ENCODE measurements around the gene USF2.

The USF2 gene

GRCh38 chr19:35264268-35265125, 4.3 kb upstream of the USF2 start:
- no peak for TF ChIP-seq CTCF (IDR thresholded peaks at IDR 0.05; ENCODE audit: low read depth, low read length)
- no peak for DNase-seq (ENCODE audit: extremely low read depth, low read depth)

DNA sequence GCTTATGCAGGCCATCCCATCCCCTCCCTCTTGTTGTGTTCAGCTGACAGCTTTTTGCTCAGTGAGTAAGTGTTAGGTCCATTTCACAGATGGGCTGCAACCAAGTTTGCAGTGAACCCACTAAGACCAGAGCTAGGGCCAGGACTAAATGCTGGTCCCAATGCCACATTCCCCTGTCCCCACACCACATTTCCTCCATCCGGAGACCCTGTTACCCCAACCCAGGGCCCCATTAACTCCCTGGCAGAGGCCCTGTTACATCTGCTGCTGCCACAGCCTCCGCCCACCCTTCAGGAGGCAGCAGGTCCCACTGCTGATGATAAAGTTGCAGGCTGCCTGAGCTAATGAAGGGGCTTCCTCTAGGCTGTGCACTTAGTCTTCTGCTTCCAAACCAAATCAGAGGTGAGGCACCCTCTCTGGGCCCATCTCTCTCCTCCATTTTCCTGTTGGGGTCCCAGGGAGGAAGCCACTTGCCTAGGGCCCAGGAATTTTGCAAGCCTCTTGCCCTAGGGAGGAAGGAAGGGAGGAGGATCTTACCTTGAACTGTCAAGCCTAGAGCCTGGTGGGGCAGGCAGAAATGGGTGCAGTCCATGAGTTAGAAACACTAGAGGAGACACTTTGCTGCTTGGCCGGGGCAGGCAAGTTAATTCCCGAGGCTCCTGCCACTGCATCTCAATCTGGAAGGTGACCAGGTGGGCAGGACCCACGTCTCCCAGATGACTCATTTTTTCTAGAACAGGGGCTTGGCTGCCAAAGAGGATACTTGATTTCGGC, 3.4 kb upstream of the USF2 start:
- no peak for DNase-seq (ENCODE audit: extremely low read depth, low read depth)

DNA sequence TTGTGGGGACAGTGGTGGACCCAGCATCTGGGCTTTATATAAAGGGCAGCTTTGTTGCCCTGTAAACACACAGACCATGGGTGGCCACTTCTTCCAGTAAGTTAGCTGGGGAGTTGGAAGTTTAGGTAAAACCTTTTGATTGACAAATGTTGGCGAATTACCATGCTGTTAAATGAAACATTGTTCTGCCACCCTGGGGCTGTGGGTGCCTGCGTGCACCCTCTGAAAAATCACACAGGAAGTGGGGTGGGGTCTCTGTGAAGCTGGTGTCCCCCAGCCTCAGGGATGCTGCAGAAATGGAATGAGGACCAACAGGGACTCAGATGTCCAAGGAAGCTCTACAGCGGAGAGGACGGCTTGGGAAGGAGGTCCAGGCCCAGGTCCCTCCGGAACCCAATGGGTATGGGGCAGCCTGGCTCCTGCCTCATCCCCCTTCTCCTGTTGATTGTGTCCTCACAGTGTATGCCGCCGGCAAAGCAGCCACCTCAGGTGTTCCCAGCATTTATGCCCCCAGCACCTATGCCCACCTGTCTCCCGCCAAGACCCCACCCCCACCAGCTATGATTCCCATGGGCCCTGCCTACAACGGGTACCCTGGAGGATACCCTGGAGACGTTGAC, 2.8 kb upstream of the USF2 start:
- no peak for DNase-seq (ENCODE audit: extremely low read depth, low read depth)
- no peak for TF ChIP-seq CTCF (IDR thresholded peaks at IDR 0.05; ENCODE audit: low read depth, low read length)

More for the DNA sequence above, 3.4 kb upstream of the USF2 start:
- no peak for TF ChIP-seq CTCF (IDR thresholded peaks at IDR 0.05; ENCODE audit: low read depth, low read length)

- DNase-seq (ENCODE audit: extremely low read depth, low read depth), result no peak
- TF ChIP-seq CTCF (IDR thresholded peaks at IDR 0.05; ENCODE audit: low read depth, low read length), result no peak
These were observed 2.0 kb upstream of the USF2 start for GRCh38 chr19:35266520-35267352.

GRCh38 chr19:35267353-35267817, 1.4 kb upstream of the USF2 start:
- no peak for DNase-seq (ENCODE audit: extremely low read depth, low read depth)
- TF ChIP-seq CTCF (IDR thresholded peaks at IDR 0.05; ENCODE audit: low read depth, low read length), result no peak

- peak; percentile 32 for DNase-seq (ENCODE audit: extremely low read depth, low read depth)
- no peak for TF ChIP-seq CTCF (IDR thresholded peaks at IDR 0.05; ENCODE audit: low read depth, low read length)
These were observed 785 bp upstream of the USF2 start for GRCh38 chr19:35267818-35268535.
